ENCODE measurements around the gene IL1RAPL2. TPM values are rescaled to one million over a fixed set of nuclear protein-coding genes. Genes with fewer than 3 reads are reported as not detected.

Gene IL1RAPL2
- total RNA-seq, 1 donor from 2014 or later, result 1.0 TPM

DNA sequence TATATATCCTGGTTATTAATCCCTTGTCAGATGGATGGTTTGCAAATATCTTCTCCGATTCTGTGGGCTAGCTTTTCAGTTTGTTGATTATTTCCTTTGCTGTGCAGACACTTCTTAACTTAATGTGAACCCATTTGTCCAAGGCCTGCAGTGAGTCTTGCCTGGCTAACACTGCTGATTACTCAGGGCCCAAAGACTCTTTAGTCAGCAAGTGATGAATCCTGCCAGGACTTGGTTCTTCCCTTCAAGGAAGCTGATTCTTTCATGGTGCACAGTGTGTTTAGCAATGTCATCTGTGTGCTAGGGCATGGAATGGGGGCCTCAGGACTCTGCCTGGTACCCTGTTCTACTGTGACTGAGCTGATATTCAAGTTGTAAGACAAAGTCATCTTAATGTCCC lies 736.2 kb downstream of the IL1RAPL2 start:
- Histone ChIP-seq H3K36me3 (ENCODE audit: control insufficient read depth in 3 of 3, insufficient read depth in 3 of 3, low read length in 3 of 3) (no peaks in the 10 kb centered on the region), H3K4me3 (ENCODE audit: low read length in 3 of 3) (no peak overlapping the region), H3K4me1 (ENCODE audit: control insufficient read depth in 3 of 3, insufficient read depth in 3 of 3, low read length in 3 of 3) (no peaks in the 10 kb centered on the region), H3K9me3 (ENCODE audit: control insufficient read depth in 3 of 3, low read length in 3 of 3) (no peaks in the 10 kb centered on the region), H3K27me3 (ENCODE audit: control insufficient read depth in 3 of 3, insufficient read depth in 3 of 3, low read length in 3 of 3) (peaks cover 0 to 2% (median 0%) of the 10 kb centered on the region in 3 donors), H3K27ac (ENCODE audit: low read depth, low read length) (no peak overlapping the region), H3K9ac (ENCODE audit: low read depth in 1 of 3, low read length in 3 of 3) (no peak overlapping the region)

DNA sequence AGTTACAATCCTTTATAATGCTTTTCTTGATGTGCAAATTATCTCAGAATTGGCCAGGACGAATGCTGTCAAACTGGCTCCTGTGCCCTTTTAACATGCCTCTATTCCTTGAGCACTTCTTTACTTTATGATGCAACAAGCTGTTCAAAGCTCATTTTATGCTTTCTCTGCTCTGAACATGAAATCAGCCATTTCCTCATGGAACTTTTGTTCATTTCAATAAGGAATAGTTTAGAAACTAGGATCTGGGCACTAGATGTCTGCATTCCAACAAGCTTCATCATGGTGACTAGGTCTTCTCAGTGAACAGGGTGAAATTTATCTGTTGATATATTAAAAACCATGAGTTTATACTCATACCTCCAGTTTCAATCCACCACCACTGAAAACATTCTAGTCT lies 741.8 kb downstream of the IL1RAPL2 start:
- Histone ChIP-seq H3K36me3 (ENCODE audit: control insufficient read depth in 3 of 3, insufficient read depth in 3 of 3, low read length in 3 of 3) (no peaks in the 10 kb centered on the region), H3K4me1 (ENCODE audit: control insufficient read depth in 3 of 3, insufficient read depth in 3 of 3, low read length in 3 of 3) (no peaks in the 10 kb centered on the region), H3K27ac (ENCODE audit: low read depth, low read length) (no peak overlapping the region), H3K9me3 (ENCODE audit: control insufficient read depth in 3 of 3, low read length in 3 of 3) (no peaks in the 10 kb centered on the region), H3K4me3 (ENCODE audit: low read length in 3 of 3) (no peak overlapping the region), H3K9ac (ENCODE audit: low read depth in 1 of 3, low read length in 3 of 3) (no peak overlapping the region), H3K27me3 (ENCODE audit: control insufficient read depth in 3 of 3, insufficient read depth in 3 of 3, low read length in 3 of 3) (peaks cover 0 to 2% (median 0%) of the 10 kb centered on the region in 3 donors)

DNA sequence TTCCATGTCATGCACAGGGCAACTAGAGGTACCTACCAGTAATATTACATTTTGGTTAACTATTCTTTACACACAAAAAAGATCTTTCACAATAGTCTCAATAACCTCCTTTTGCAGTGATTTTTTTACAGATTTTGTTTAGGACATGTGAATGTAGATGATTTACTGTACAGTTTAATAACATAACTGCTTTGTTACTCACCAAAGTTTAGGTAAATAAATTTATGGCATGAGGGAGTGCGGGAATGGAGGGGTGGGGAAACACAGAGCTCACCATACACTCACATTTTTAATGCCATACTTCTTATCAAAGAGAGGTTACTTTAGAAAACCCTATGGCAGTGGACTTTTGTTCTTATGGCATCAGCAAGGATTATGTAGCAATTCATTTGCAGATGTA lies 747.6 kb downstream of the IL1RAPL2 start:
- Histone ChIP-seq H3K27me3 (ENCODE audit: control insufficient read depth in 3 of 3, insufficient read depth in 3 of 3, low read length in 3 of 3) (no peaks in the 10 kb centered on the region), H3K9me3 (ENCODE audit: control insufficient read depth in 3 of 3, low read length in 3 of 3) (no peaks in the 10 kb centered on the region), H3K4me1 (ENCODE audit: control insufficient read depth in 3 of 3, insufficient read depth in 3 of 3, low read length in 3 of 3) (no peaks in the 10 kb centered on the region), H3K4me3 (ENCODE audit: low read length in 3 of 3) (no peak overlapping the region), H3K27ac (ENCODE audit: low read depth, low read length) (no peak overlapping the region), H3K36me3 (ENCODE audit: control insufficient read depth in 3 of 3, insufficient read depth in 3 of 3, low read length in 3 of 3) (no peaks in the 10 kb centered on the region), H3K9ac (ENCODE audit: low read depth in 1 of 3, low read length in 3 of 3) (no peak overlapping the region)

DNA sequence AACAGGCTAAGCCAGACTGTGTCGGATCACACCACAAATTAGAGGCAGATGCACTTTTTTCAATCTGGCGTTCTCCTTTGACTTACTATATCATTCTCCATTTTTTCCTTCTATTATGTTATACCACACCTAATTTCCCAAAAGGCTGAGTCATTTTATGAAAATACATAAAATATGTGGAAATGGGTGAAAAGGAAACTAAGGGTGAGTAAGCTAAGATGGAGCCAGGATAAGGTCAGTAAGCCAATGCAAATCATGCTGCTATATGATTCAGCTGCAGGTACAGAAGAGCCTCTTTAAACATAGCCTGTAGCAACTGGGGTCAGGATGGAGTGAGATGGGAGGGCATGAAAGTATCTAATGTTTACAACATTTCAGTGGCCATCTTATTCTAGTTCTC lies 748.5 kb downstream of the IL1RAPL2 start:
- Histone ChIP-seq H3K27ac (ENCODE audit: low read depth, low read length) (no peak overlapping the region), H3K9me3 (ENCODE audit: control insufficient read depth in 3 of 3, low read length in 3 of 3) (no peaks in the 10 kb centered on the region), H3K9ac (ENCODE audit: low read depth in 1 of 3, low read length in 3 of 3) (no peak overlapping the region), H3K27me3 (ENCODE audit: control insufficient read depth in 3 of 3, insufficient read depth in 3 of 3, low read length in 3 of 3) (no peaks in the 10 kb centered on the region), H3K4me3 (ENCODE audit: low read length in 3 of 3) (no peak overlapping the region), H3K4me1 (ENCODE audit: control insufficient read depth in 3 of 3, insufficient read depth in 3 of 3, low read length in 3 of 3) (no peaks in the 10 kb centered on the region), H3K36me3 (ENCODE audit: control insufficient read depth in 3 of 3, insufficient read depth in 3 of 3, low read length in 3 of 3) (no peaks in the 10 kb centered on the region)

DNA sequence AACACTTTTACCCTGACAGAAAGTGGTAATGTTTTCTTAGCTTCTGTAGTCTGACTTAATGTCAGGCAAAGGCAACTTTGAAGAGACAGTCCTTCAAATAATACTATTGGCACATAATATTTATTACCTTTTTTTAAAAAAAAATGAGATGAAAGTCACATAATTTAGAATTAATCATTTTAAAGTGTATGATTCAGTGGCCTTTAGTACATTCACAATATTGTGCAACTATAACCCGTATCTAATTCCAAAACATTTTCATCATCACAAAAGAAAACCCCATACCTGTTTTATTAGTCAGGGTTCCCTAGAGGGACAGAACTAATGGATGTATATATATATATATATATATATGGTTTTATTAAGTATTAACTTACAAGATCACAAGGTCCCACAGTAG lies 749.2 kb downstream of the IL1RAPL2 start:
- Histone ChIP-seq H3K4me3 (ENCODE audit: low read length in 3 of 3) (no peak overlapping the region), H3K36me3 (ENCODE audit: control insufficient read depth in 3 of 3, insufficient read depth in 3 of 3, low read length in 3 of 3) (no peaks in the 10 kb centered on the region), H3K4me1 (ENCODE audit: control insufficient read depth in 3 of 3, insufficient read depth in 3 of 3, low read length in 3 of 3) (no peaks in the 10 kb centered on the region), H3K9me3 (ENCODE audit: control insufficient read depth in 3 of 3, low read length in 3 of 3) (no peaks in the 10 kb centered on the region), H3K9ac (ENCODE audit: low read depth in 1 of 3, low read length in 3 of 3) (no peak overlapping the region), H3K27me3 (ENCODE audit: control insufficient read depth in 3 of 3, insufficient read depth in 3 of 3, low read length in 3 of 3) (no peaks in the 10 kb centered on the region), H3K27ac (ENCODE audit: low read depth, low read length) (no peak overlapping the region)

DNA sequence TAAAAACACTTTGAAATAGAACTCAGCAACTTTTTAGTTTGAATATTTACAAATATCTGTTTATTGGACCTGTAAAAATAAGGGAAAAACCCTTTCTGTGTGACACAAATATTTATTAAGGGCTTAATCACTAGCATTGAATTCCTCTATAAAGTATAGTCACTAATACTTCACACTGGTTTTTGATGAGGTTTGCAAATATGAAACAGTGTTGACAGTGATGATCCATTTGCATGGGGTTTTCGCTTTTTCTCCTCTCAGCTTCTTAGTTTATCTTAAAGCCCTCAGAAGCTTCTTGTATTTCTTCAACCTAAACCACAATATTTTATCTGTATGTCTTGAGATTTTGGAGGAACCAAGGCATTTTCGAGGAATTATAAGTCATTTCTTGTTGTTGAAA lies 751.1 kb downstream of the IL1RAPL2 start:
- no peaks in the 10 kb centered on the region for H3K36me3 ChIP-seq (ENCODE audit: control insufficient read depth in 3 of 3, insufficient read depth in 3 of 3, low read length in 3 of 3)
- no peaks in the 10 kb centered on the region for H3K27me3 ChIP-seq (ENCODE audit: control insufficient read depth in 3 of 3, insufficient read depth in 3 of 3, low read length in 3 of 3)
- H3K9ac ChIP-seq (ENCODE audit: low read depth in 1 of 3, low read length in 3 of 3), result no peak overlapping the region

DNA sequence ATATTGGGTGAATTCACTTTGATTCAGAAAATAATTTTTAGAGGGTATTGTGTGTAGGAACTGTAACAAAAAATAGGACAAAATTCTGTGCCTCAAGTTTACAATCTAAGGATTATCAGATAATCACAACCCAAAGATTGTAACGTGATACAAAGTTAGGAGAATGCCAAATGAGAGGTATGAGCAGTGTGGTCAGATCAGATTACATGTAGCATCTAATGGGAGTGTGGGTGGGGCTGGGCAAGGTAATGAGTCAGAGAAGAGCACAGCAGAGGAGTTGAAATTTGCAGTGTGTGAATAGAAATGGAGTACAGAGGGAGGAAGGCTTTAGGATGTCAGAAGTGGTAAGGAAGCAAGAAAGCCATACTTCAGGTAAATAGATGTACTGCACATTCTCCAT lies 757.9 kb downstream of the IL1RAPL2 start:
- Histone ChIP-seq H3K27me3 (ENCODE audit: control insufficient read depth in 3 of 3, insufficient read depth in 3 of 3, low read length in 3 of 3) (no peaks in the 10 kb centered on the region), H3K27ac (ENCODE audit: low read depth, low read length) (no peak overlapping the region), H3K9ac (ENCODE audit: low read depth in 1 of 3, low read length in 3 of 3) (no peak overlapping the region), H3K4me1 (ENCODE audit: control insufficient read depth in 3 of 3, insufficient read depth in 3 of 3, low read length in 3 of 3) (no peaks in the 10 kb centered on the region), H3K4me3 (ENCODE audit: low read length in 3 of 3) (no peak overlapping the region), H3K36me3 (ENCODE audit: control insufficient read depth in 3 of 3, insufficient read depth in 3 of 3, low read length in 3 of 3) (no peaks in the 10 kb centered on the region), H3K9me3 (ENCODE audit: control insufficient read depth in 3 of 3, low read length in 3 of 3) (peaks cover 0 to 3% (median 0%) of the 10 kb centered on the region in 3 donors)

More for the DNA sequence above, 751.1 kb downstream of the IL1RAPL2 start:
- Histone ChIP-seq H3K27ac (ENCODE audit: low read depth, low read length) (no peak overlapping the region), H3K4me1 (ENCODE audit: control insufficient read depth in 3 of 3, insufficient read depth in 3 of 3, low read length in 3 of 3) (no peaks in the 10 kb centered on the region), H3K4me3 (ENCODE audit: low read length in 3 of 3) (no peak overlapping the region), H3K9me3 (ENCODE audit: control insufficient read depth in 3 of 3, low read length in 3 of 3) (no peaks in the 10 kb centered on the region)

DNA sequence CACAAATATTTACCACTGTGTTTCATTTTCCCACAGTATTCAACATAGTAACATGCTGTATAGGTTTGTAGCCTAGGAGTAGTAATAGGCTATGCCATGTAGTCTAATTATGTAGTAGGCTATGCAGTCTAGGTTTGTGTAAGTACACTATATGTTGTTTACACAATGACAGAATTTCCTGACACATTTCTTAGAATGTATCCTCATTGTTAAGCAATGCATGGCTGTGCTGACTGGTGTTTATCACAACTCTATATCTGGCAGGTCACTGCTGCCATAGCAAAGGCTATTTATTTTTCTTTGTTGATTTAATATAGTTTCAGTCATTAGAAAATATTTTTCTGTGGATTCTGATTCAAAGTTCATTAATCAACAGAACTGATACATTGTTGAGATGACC lies 762.8 kb downstream of the IL1RAPL2 start:
- no peaks in the 10 kb centered on the region for H3K36me3 ChIP-seq (ENCODE audit: control insufficient read depth in 3 of 3, insufficient read depth in 3 of 3, low read length in 3 of 3)
- H3K27ac ChIP-seq (ENCODE audit: low read depth, low read length), result no peak overlapping the region
- no peak overlapping the region for H3K4me3 ChIP-seq (ENCODE audit: low read length in 3 of 3)
- no peak overlapping the region for H3K9ac ChIP-seq (ENCODE audit: low read depth in 1 of 3, low read length in 3 of 3)
- H3K4me1 ChIP-seq (ENCODE audit: control insufficient read depth in 3 of 3, insufficient read depth in 3 of 3, low read length in 3 of 3), result no peaks in the 10 kb centered on the region
- no peaks in the 10 kb centered on the region for H3K27me3 ChIP-seq (ENCODE audit: control insufficient read depth in 3 of 3, insufficient read depth in 3 of 3, low read length in 3 of 3)
- H3K9me3 ChIP-seq (ENCODE audit: control insufficient read depth in 3 of 3, low read length in 3 of 3), result peaks cover 0 to 3% (median 0%) of the 10 kb centered on the region in 3 donors

DNA sequence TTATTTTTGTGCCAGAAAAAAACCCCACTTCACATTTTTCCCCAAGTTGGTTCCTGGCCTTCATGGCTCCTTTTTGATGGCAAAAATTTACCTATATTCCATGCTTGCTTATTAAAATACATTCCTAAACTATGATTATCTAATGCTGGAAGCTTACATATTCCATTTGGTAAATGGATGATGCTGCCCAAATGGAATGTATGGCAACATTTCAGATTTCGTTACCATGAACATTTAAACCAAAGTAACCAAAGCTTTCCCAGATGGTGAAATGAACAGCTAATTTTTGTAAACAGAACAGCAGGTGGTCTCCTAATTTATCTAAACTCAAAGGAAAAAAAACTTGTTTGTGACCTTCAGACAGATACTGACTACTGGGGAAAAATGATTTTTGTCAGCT lies 765.2 kb downstream of the IL1RAPL2 start:
- Histone ChIP-seq H3K27me3 (ENCODE audit: control insufficient read depth in 3 of 3, insufficient read depth in 3 of 3, low read length in 3 of 3) (no peaks in the 10 kb centered on the region), H3K4me3 (ENCODE audit: low read length in 3 of 3) (no peak overlapping the region), H3K9ac (ENCODE audit: low read depth in 1 of 3, low read length in 3 of 3) (no peak overlapping the region), H3K9me3 (ENCODE audit: control insufficient read depth in 3 of 3, low read length in 3 of 3) (no peaks in the 10 kb centered on the region), H3K27ac (ENCODE audit: low read depth, low read length) (no peak overlapping the region), H3K4me1 (ENCODE audit: control insufficient read depth in 3 of 3, insufficient read depth in 3 of 3, low read length in 3 of 3) (no peaks in the 10 kb centered on the region), H3K36me3 (ENCODE audit: control insufficient read depth in 3 of 3, insufficient read depth in 3 of 3, low read length in 3 of 3) (no peaks in the 10 kb centered on the region)

DNA sequence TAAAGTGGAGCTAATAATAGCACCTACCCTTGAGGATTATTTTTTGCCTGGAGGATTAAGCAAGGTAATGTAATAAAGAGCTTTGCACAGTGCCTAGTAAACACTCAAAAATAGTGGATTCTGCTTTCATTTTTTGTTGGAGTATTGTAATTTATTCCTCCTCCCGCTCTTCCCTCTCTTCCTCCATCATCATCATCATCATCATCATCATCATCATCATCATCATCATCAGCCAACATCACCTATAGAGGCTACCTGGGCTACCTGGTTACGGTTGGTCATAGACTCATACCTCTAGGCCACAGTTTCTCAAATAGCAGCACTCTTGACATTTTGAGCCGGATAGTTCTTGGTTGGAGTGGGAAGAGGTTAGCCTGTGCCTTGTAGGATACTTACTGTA lies 781.4 kb downstream of the IL1RAPL2 start:
- Histone ChIP-seq H3K27me3 (ENCODE audit: control insufficient read depth in 3 of 3, insufficient read depth in 3 of 3, low read length in 3 of 3) (no peaks in the 10 kb centered on the region), H3K4me1 (ENCODE audit: control insufficient read depth in 3 of 3, insufficient read depth in 3 of 3, low read length in 3 of 3) (no peaks in the 10 kb centered on the region), H3K9me3 (ENCODE audit: control insufficient read depth in 3 of 3, low read length in 3 of 3) (no peaks in the 10 kb centered on the region), H3K27ac (ENCODE audit: low read depth, low read length) (no peak overlapping the region), H3K9ac (ENCODE audit: low read depth in 1 of 3, low read length in 3 of 3) (no peak overlapping the region), H3K4me3 (ENCODE audit: low read length in 3 of 3) (no peak overlapping the region), H3K36me3 (ENCODE audit: control insufficient read depth in 3 of 3, insufficient read depth in 3 of 3, low read length in 3 of 3) (no peaks in the 10 kb centered on the region)

DNA sequence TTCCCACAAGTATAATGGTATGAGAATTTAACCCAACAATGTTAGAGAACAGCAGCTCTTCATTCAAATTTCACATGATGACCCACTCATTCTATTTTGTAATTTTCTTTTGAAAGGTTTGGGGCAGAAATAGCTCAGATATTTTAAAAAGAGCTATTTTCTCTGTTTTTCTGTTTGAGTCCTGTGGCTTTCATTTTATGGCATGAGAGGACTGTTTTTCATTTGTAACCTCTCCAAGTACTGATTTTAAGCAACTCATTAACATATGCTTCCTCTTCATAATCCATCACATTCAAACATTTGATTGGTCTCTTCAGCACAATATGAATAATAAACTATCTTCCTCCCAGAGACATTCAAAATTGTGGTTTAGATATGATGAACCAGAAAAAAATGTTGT lies 783.5 kb downstream of the IL1RAPL2 start:
- Histone ChIP-seq H3K4me3 (ENCODE audit: low read length in 3 of 3) (no peak overlapping the region), H3K4me1 (ENCODE audit: control insufficient read depth in 3 of 3, insufficient read depth in 3 of 3, low read length in 3 of 3) (no peaks in the 10 kb centered on the region), H3K27me3 (ENCODE audit: control insufficient read depth in 3 of 3, insufficient read depth in 3 of 3, low read length in 3 of 3) (no peaks in the 10 kb centered on the region), H3K27ac (ENCODE audit: low read depth, low read length) (no peak overlapping the region), H3K9me3 (ENCODE audit: control insufficient read depth in 3 of 3, low read length in 3 of 3) (no peaks in the 10 kb centered on the region), H3K36me3 (ENCODE audit: control insufficient read depth in 3 of 3, insufficient read depth in 3 of 3, low read length in 3 of 3) (no peaks in the 10 kb centered on the region), H3K9ac (ENCODE audit: low read depth in 1 of 3, low read length in 3 of 3) (no peak overlapping the region)

All from skeletal muscle tissue (tissue), 4 donors.